ENCODE data around the gene VAMP7.
"Not testable (repeated sequence)": the region's sequence is repeated elsewhere in the genome, so short reads cannot be mapped to it uniquely, and the experiment has no call there.

Gene VAMP7

GRCh38 chrX:155881158-155881993, at the start of gene VAMP7:
Gene VAMP7 (plus strand): TSS chrX:155881345. CDS start chrX:155889467, 8,122 bp downstream.
- DNase-seq, result peak; percentile 77 to 84

- DNase-seq, result no peak
Observed at GRCh38 chrX:155841232-155841631, 39.9 kb upstream of the VAMP7 start.

- not testable (repeated sequence) for DNase-seq
Observed at GRCh38 chrX:155851786-155852185, 29.4 kb upstream of the VAMP7 start.

- no peak for DNase-seq
Observed at GRCh38 chrX:155857561-155857960, 23.6 kb upstream of the VAMP7 start.

GRCh38 chrX:155864655-155865054, 16.5 kb upstream of the VAMP7 start:
- DNase-seq, result no peak

- no peak for DNase-seq
Observed at GRCh38 chrX:155865193-155865592, 16.0 kb upstream of the VAMP7 start.

- DNase-seq, result no peak
Observed at GRCh38 chrX:155867821-155868220, 13.3 kb upstream of the VAMP7 start.

GRCh38 chrX:155870958-155871357, 10.2 kb upstream of the VAMP7 start:
- DNase-seq, result no peak

- DNase-seq, result no peak
Observed at GRCh38 chrX:155871934-155872333, 9.2 kb upstream of the VAMP7 start.

GRCh38 chrX:155873188-155873587, 8.0 kb upstream of the VAMP7 start:
- no peak for DNase-seq

GRCh38 chrX:155874571-155875244, 6.4 kb upstream of the VAMP7 start:
- no peak for DNase-seq

- no peak for DNase-seq
Observed at GRCh38 chrX:155876704-155877103, 4.4 kb upstream of the VAMP7 start.

GRCh38 chrX:155877288-155877687, 3.9 kb upstream of the VAMP7 start:
- DNase-seq, result no peak

GRCh38 chrX:155880586-155881157, 473 bp upstream of the VAMP7 start:
- no peak for DNase-seq

GRCh38 chrX:155886409-155886808, 5.3 kb downstream of the VAMP7 start:
- DNase-seq, result no peak

- DNase-seq, result no peak
Observed at GRCh38 chrX:155888139-155888538, 7.0 kb downstream of the VAMP7 start.

- DNase-seq, result no peak
Observed at GRCh38 chrX:155889328-155889727, 8.2 kb downstream of the VAMP7 start.

- no peak for DNase-seq
Observed at GRCh38 chrX:155891446-155892210, 10.5 kb downstream of the VAMP7 start.

GRCh38 chrX:155893521-155893920, 12.4 kb downstream of the VAMP7 start:
- DNase-seq, result no peak

- no peak for DNase-seq
Observed at GRCh38 chrX:155896512-155896911, 15.4 kb downstream of the VAMP7 start.

GRCh38 chrX:155899366-155899765, 18.2 kb downstream of the VAMP7 start:
- no peak for DNase-seq

- no peak for DNase-seq
Observed at GRCh38 chrX:155900765-155901164, 19.6 kb downstream of the VAMP7 start.

GRCh38 chrX:155907661-155908060, 26.5 kb downstream of the VAMP7 start:
- DNase-seq, result not testable (repeated sequence)
